ENCODE data around the gene TBC1D22A. TPM values are rescaled to one million over a fixed set of nuclear protein-coding genes. Genes with fewer than 3 reads are reported as not detected.
A peak's percentile ranks its signal among the peaks of the same experiment; 100 is the strongest.

The TBC1D22A gene
- total RNA-seq, 1 donor from 2014 or later, result 28.9 TPM

DNA sequence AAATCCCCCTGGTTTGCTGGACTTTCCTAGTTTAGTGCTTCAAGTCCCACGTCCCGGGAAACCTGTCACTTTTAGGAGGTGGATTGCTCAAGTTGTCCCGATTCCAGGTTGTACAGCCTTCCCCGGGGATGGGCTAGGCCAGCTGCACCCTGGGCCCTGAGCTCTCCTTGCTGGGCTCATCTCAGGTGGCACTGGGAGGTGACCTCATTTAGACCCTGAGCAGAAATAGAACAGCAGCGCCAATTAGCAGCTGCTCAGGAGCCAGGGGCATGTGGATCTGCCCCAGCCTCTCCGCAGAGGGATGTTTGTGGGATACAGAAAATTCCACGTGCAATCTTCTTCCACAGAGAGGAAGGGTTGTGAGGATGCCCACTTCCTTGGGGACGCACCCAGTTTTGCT is 14.8 kb upstream of the TBC1D22A start:
- H3K4me3 Mint-ChIP-seq (ENCODE audit: unreplicated experiment), result no peak overlapping the region
- H3K4me1 Mint-ChIP-seq (ENCODE audit: unreplicated experiment), result peaks cover 19% of the 10 kb centered on the region
- DNase-seq (ENCODE audit: extremely low spot score, unreplicated experiment), result no peak
- no peaks in the 10 kb centered on the region for H3K36me3 Mint-ChIP-seq (ENCODE audit: unreplicated experiment)
- no peaks in the 10 kb centered on the region for H3K27me3 Mint-ChIP-seq (ENCODE audit: unreplicated experiment)
- no peak overlapping the region for H3K27ac Mint-ChIP-seq (ENCODE audit: unreplicated experiment)
- H3K9me3 Mint-ChIP-seq (ENCODE audit: unreplicated experiment), result no peaks in the 10 kb centered on the region
- TF ChIP-seq, protein P1, sequence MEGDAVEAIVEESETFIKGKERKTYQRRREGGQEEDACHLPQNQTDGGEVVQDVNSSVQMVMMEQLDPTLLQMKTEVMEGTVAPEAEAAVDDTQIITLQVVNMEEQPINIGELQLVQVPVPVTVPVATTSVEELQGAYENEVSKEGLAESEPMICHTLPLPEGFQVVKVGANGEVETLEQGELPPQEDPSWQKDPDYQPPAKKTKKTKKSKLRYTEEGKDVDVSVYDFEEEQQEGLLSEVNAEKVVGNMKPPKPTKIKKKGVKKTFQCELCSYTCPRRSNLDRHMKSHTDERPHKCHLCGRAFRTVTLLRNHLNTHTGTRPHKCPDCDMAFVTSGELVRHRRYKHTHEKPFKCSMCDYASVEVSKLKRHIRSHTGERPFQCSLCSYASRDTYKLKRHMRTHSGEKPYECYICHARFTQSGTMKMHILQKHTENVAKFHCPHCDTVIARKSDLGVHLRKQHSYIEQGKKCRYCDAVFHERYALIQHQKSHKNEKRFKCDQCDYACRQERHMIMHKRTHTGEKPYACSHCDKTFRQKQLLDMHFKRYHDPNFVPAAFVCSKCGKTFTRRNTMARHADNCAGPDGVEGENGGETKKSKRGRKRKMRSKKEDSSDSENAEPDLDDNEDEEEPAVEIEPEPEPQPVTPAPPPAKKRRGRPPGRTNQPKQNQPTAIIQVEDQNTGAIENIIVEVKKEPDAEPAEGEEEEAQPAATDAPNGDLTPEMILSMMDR (IDR thresholded peaks at IDR 0.05), result no peak

DNA sequence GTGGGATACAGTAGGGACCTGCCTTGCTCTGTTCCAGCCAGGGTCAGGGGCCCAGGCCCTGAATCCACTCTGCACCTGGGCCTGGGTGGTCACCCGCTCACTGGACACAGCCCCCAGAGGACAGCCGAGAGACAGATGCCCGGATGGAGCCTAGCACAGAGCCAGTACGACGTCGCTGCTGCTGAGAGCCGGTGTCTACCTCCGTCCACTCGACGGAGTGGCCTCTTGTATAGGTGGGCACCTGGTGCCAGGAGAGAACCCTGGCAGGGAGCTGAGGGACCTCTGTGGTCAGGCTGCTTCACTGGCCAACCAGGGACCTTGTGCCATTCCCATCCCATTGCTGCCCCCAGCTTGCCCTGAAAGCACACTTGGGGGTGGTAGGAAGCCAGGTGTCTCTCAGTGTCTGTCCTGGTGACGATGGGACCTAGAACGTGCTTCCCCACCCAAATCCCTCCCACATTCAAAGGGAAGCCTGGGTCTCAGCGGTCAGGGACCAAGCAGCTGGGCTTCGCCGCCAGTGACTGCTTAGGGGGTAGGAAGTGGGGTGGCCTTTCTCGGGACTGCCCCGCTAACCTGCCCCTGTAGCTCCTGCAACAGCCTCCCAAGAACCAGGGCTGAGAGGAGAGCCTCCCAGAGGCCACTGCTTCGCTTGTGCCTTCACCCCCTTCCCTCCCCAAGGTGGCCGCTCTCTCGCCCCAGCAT is 14.1 kb upstream of the TBC1D22A start:
- DNase-seq (ENCODE audit: extremely low spot score, unreplicated experiment), result no peak
- H3K27me3 Mint-ChIP-seq (ENCODE audit: unreplicated experiment), result no peaks in the 10 kb centered on the region

DNA sequence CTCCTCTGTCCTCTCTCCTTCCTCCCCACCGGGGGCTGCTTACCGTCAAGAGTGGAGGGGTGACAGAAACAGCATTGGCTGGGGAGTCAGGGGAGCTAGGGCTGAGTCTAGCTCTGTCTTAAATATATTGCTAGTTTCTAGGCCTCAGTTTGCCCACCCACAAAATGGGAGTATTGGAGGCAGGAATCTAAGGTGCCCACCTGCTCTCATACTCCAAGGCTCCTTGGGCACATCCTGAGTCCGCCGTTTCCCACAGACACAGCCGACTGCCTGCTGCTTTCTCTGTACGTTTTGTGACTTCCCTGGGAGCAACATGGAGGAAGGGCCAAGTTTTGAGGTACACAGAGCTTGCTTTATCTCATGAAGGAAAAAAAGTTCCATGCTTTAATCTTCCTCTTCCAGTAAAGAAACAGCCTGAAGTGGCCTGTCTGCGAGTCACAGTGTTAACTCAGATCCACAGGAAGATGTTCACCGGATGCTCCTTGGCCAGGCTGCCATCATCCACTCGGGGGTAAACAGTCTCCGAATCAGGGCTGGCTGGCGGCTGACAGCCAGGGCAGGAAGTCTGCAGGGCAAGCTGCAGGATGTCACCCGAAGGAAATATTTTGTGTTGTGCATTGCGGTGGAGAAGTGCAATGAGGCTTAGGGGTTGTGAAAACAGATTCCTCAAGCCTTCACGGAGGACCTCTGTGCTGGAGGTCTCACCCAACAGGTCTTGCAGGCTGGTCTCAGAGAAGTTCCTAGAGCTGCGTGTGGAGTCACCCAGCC is 13.4 kb upstream of the TBC1D22A start:
- Mint-ChIP-seq H3K27ac (ENCODE audit: unreplicated experiment) (peak overlapping the region; percentile 80), H3K36me3 (ENCODE audit: unreplicated experiment) (no peaks in the 10 kb centered on the region), H3K4me3 (ENCODE audit: unreplicated experiment) (no peak overlapping the region), H3K4me1 (ENCODE audit: unreplicated experiment) (peaks cover 27% of the 10 kb centered on the region), H3K9me3 (ENCODE audit: unreplicated experiment) (no peaks in the 10 kb centered on the region), H3K27me3 (ENCODE audit: unreplicated experiment) (no peaks in the 10 kb centered on the region)
- DNase-seq (ENCODE audit: extremely low spot score, unreplicated experiment), result no peak
- TF ChIP-seq, protein P1 (IDR thresholded peaks at IDR 0.05), result no peak

More for the DNA sequence above, 14.1 kb upstream of the TBC1D22A start:
- no peak overlapping the region for H3K4me3 Mint-ChIP-seq (ENCODE audit: unreplicated experiment)
- H3K9me3 Mint-ChIP-seq (ENCODE audit: unreplicated experiment), result no peaks in the 10 kb centered on the region
- no peaks in the 10 kb centered on the region for H3K36me3 Mint-ChIP-seq (ENCODE audit: unreplicated experiment)
- TF ChIP-seq, protein P1 (IDR thresholded peaks at IDR 0.05), result no peak
- H3K27ac Mint-ChIP-seq (ENCODE audit: unreplicated experiment), result no peak overlapping the region
- H3K4me1 Mint-ChIP-seq (ENCODE audit: unreplicated experiment), result peaks cover 21% of the 10 kb centered on the region

DNA sequence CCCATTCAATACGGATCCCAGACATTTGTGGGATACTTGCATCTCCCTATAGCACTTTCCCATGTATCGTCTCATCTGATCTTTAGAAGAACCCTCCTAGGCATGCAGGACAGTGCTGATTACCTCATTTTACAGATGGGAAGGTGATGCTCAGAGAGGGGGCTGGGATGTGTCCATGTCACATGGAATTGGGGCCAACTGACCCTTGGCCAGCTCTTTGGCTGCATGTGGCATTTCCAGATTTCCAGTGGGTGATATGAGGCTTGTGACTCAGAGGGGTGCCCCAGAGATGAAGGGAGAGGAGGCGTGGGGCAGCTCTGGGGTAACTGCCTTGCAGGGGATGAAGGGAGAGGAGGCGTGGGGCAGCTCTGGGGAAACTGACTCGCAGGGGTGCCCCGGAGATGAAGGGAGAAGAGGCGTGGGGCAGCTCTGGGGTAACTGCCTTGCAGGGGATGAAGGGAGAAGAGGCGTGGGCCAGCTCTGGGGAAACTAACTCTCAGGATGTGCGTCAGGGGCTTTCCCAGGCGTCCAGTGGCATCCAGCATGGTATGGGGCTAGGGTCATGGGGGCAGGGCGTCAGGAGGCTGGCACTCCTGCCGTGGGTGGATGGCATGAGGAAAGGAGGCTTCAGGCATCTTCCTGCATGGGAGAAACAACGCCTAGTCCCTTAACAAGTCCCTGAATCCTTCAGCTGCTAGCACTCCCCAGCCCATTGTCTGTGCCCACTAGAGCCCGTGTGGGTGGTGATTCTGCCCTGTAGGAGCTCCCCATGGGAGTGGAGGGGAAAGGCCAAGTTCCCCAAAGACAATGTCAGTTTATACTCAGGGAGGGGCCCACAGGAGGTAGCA is 12.5 kb upstream of the TBC1D22A start:
- Mint-ChIP-seq H3K4me1 (ENCODE audit: unreplicated experiment) (peaks cover 34% of the 10 kb centered on the region), H3K36me3 (ENCODE audit: unreplicated experiment) (no peaks in the 10 kb centered on the region), H3K9me3 (ENCODE audit: unreplicated experiment) (no peaks in the 10 kb centered on the region), H3K27ac (ENCODE audit: unreplicated experiment) (peak overlapping the region; percentile 80), H3K4me3 (ENCODE audit: unreplicated experiment) (no peak overlapping the region), H3K27me3 (ENCODE audit: unreplicated experiment) (no peaks in the 10 kb centered on the region)
- TF ChIP-seq, protein P1 (IDR thresholded peaks at IDR 0.05), result no peak
- no peak for DNase-seq (ENCODE audit: extremely low spot score, unreplicated experiment)

DNA sequence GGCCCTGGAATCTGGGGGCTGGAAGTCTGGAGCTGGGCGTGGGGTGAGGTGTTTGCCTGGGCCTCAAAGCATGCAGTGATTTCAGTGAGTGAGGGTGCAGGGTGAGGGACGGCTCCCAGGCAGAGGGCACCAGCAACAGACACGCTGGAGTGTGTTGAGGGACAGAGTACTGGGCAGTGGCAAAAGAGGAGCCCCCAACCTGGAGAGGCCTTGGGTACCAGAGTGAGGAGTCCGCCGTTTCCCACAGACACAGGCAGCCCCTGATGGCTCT is 12.0 kb upstream of the TBC1D22A start:
- Mint-ChIP-seq H3K4me3 (ENCODE audit: unreplicated experiment) (no peak overlapping the region), H3K27me3 (ENCODE audit: unreplicated experiment) (no peaks in the 10 kb centered on the region), H3K9me3 (ENCODE audit: unreplicated experiment) (no peaks in the 10 kb centered on the region), H3K4me1 (ENCODE audit: unreplicated experiment) (peaks cover 37% of the 10 kb centered on the region), H3K36me3 (ENCODE audit: unreplicated experiment) (no peaks in the 10 kb centered on the region), H3K27ac (ENCODE audit: unreplicated experiment) (peak overlapping the region; percentile 41)
- TF ChIP-seq, protein P1 (IDR thresholded peaks at IDR 0.05), result no peak
- DNase-seq (ENCODE audit: extremely low spot score, unreplicated experiment), result no peak

Data from osteocyte (in vitro differentiated cells).